GM12873 (cell line): ENCODE data around the gene MTMR3.
A peak's percentile ranks its signal among the peaks of the same experiment; 100 is the strongest.

ENCODE experiments used
- TF ChIP-seq, protein P1 (sequence below): IDR thresholded peaks from 2 replicates; pipeline ENCODE4 v1.5.1; 2012; ENCODE audit warnings: low read depth, mild to moderate bottlenecking, moderate library complexity, low read length, control low read depth; ENCODE audit not compliant: insufficient read depth; ENCODE audit errors: missing control alignments

MTMR3 gene

GRCh38 chr22:29998627-29999384 is 115.8 kb downstream of the MTMR3 start:
- TF ChIP-seq, protein P1, sequence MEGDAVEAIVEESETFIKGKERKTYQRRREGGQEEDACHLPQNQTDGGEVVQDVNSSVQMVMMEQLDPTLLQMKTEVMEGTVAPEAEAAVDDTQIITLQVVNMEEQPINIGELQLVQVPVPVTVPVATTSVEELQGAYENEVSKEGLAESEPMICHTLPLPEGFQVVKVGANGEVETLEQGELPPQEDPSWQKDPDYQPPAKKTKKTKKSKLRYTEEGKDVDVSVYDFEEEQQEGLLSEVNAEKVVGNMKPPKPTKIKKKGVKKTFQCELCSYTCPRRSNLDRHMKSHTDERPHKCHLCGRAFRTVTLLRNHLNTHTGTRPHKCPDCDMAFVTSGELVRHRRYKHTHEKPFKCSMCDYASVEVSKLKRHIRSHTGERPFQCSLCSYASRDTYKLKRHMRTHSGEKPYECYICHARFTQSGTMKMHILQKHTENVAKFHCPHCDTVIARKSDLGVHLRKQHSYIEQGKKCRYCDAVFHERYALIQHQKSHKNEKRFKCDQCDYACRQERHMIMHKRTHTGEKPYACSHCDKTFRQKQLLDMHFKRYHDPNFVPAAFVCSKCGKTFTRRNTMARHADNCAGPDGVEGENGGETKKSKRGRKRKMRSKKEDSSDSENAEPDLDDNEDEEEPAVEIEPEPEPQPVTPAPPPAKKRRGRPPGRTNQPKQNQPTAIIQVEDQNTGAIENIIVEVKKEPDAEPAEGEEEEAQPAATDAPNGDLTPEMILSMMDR, result peak; percentile 23

- TF ChIP-seq, protein P1, result no peak
Observed at GRCh38 chr22:30000566-30000965, 117.6 kb downstream of the MTMR3 start.

DNA sequence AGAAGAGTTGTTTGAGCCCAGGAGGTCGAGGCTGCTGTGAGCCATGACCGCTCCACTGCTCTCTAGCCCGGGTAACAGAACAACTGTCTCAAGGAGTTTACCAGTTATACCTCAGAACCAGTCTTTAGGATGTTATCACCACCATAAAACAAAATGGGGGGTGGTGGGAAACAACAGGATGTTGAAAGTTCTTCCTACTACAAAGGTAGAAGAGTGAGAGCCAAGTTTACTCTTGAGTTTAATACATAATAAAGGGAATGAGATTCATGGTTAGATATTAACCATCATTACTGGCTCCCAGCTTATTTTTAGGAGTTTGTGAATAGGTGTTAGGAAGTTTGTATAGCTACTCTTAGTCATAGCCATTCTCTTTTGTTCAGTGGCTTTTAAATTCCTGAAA is 118.5 kb downstream of the MTMR3 start:
- TF ChIP-seq, protein P1, result no peak

DNA sequence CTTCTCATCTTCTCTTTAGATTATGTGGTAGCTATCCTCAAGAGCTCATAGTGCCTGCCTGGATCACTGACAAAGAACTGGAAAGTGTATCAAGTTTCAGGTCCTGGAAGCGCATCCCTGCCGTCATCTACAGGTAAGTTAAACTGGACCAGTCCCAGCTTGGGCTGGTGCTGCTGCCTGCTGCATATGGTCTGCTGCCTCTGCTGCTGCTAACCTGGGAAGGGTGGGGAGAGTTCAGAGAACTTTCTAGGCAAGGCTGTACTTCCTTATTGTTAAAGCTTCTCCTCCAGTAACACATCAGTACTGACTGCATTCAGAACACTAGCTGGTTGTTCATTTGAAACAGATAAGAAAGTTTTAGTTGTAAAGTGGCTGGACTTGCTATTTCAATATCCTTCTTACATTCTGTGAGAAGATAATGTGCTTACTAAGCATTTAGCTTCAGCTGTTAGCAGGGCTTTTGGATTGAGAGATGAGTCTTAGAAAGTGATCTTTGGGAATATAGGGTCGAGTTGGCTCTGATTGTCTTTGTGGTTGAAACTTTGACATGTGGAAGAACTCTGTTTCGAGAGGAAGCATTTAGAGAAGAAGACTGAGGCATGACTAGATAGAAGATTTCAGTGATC is 120.0 kb downstream of the MTMR3 start:
- TF ChIP-seq, protein P1, result no peak

GRCh38 chr22:30004101-30004500 is 121.1 kb downstream of the MTMR3 start:
- TF ChIP-seq, protein P1, result no peak

DNA sequence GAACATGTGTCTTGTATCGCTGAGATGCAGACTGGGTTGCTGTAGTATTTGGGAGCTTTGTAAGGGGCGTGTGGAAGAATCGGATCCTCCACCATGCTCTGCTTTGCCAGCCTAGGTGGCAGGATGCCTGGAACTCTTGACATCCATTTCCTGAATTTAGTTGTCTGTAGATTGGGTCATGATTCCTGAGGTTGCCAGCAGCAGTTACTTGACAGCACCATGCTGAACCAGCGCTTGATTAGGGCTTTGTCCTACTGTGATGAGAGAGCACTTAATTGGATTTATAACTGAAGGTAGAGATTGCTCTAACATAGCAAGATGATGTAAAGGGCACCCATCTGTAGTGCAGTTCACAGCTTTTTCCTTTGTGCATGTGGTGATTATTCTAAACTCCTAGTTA is 121.7 kb downstream of the MTMR3 start:
- TF ChIP-seq, protein P1, result no peak

DNA sequence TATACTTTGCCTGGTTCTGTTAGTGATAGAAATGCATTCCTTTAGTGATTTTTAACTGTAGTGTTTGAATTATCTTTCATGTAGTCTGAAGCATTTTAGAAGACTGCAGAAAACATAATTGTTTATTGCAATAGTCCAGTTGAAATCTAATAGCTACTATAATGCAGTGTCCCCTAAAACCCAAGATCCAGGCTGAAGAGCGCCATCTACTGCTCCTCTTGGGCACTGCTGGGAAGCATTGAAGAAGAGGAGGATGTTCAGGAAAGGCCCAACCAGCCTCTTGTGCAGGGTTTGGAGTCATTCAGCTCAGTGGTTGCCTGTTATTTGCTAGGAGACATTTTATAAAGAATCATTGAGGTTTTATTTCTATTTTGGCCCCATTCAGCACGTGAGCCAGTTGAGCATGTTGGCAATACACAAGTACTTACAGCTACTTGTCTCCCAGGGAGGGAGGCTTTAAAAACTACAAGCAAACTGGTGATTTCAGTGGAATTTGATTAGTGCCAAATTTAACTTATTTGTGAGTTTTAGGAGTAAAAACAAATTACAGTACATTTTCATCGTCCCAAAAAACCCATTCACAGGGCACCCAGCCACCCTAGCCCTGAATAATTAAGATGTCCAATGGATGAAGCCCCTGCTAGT is 122.4 kb downstream of the MTMR3 start:
- TF ChIP-seq, protein P1, result peak; percentile 94
